ENCODE measurements around the gene SLC39A11. TPM values are rescaled to one million over a fixed set of nuclear protein-coding genes. Genes with fewer than 3 reads are reported as not detected.

The SLC39A11 gene
- total RNA-seq, 2 experiments from 2014 or later, result 25.6 to 51.5 TPM

DNA sequence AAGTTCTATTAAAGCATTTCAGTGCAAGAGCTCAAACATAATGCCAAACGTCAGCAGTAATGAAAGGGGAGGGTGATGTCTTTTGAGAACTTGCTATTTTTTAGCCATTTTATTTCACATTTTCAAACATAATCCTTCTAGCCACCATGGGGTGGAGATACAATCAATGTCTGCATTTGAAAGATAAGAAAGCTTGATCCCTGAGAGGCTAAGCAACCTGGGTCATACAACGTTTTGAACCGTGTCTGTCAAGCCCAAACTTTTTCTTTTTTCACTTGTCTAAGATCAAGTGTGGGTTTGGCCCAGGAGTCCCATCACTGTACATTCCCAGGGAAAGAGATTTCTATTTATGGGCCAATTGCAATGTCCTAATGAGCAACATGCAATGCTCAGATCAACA, 331.1 kb downstream of the SLC39A11 start:
- ChIA-PET CTCF (ENCODE audit: unreplicated experiment) (no interaction called here), POLR2A (interaction anchor here (1.0 kb wide), 1 partner anchor 8 kb away, joined by 4 read pairs; no protein-coding TSS in a partner anchor)
- Histone ChIP-seq H3K4me3 (ENCODE audit: low read depth, low read length, poor library complexity, severe bottlenecking) (no peak overlapping the region), H3K27ac (ENCODE audit: low read depth, low read length, poor library complexity, severe bottlenecking) (no peak overlapping the region), H3K4me2 (ENCODE audit: low read length) (no peak overlapping the region), H4K20me1 (ENCODE audit: insufficient read depth, low read length) (no peaks in the 10 kb centered on the region), H3K36me3 (ENCODE audit: insufficient read depth, low read length) (no peaks in the 10 kb centered on the region), H3K9me2 (ENCODE audit: insufficient read depth, low read length) (no peaks in the 10 kb centered on the region), H3K9me3 (ENCODE audit: low read length) (0 out of 2 replicates have a peak, but pooled peaks cover under 1% of the 10 kb centered on the region), H3K79me2 (ENCODE audit: insufficient read depth, low read depth, low read length) (no peaks in the 10 kb centered on the region), H3K4me1 (ENCODE audit: insufficient read depth, low read length, poor library complexity, severe bottlenecking) (no peaks in the 10 kb centered on the region), H2AFZ (ENCODE audit: low read length) (no peak overlapping the region)
- no peak for TF ChIP-seq EZH2phosphoT487 (IDR thresholded peaks at IDR 0.05; ENCODE audit: borderline replicate concordance, low read depth, low read length)
- TF ChIP-seq CTCF (conservative IDR thresholded peaks at IDR 0.05; ENCODE audit: low read length), result no peak
- intact Hi-C loops (cut with micrococcal nuclease; ENCODE audit: unreplicated experiment), result no loop called here
- BruUV-seq (replicated peaks), result no TSS peak
- no peak for DNase-seq (ENCODE audit: low spot score)

DNA sequence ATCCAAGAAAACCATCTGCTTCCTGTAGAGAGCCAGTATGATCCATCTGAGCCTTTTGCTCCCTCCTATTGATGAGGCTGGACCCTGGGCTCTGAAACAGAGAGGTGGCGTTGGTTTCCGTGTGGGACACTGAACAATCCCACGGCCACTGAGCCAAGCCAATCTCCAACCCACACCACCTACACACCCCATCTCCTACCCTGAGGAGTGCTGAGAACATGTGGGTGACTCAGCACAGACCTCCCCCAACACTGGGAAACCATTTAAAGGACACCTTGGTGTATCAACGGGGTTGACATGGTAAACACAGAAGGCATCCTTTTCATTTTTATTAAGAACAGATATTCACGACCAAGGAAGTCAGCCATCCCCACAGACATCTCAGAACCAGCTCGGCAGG, 332.1 kb downstream of the SLC39A11 start:
- H3K9me2 ChIP-seq (ENCODE audit: insufficient read depth, low read length), result no peaks in the 10 kb centered on the region
- H4K20me1 ChIP-seq (ENCODE audit: insufficient read depth, low read length), result no peaks in the 10 kb centered on the region
- H2AFZ ChIP-seq (ENCODE audit: low read length), result no peak overlapping the region
- no peak for DNase-seq (ENCODE audit: low spot score)
- H3K36me3 ChIP-seq (ENCODE audit: insufficient read depth, low read length), result no peaks in the 10 kb centered on the region
- H3K9me3 ChIP-seq (ENCODE audit: low read length), result 0 out of 2 replicates have a peak, but pooled peaks cover 6% of the 10 kb centered on the region
- H3K4me3 ChIP-seq (ENCODE audit: low read depth, low read length, poor library complexity, severe bottlenecking), result no peak overlapping the region
- CTCF ChIA-PET (ENCODE audit: unreplicated experiment), result no interaction called here
- H3K4me2 ChIP-seq (ENCODE audit: low read length), result no peak overlapping the region
- H3K79me2 ChIP-seq (ENCODE audit: insufficient read depth, low read depth, low read length), result no peaks in the 10 kb centered on the region
- no peaks in the 10 kb centered on the region for H3K4me1 ChIP-seq (ENCODE audit: insufficient read depth, low read length, poor library complexity, severe bottlenecking)
- TF ChIP-seq EZH2phosphoT487 (IDR thresholded peaks at IDR 0.05; ENCODE audit: borderline replicate concordance, low read depth, low read length) (no peak), CTCF (conservative IDR thresholded peaks at IDR 0.05; ENCODE audit: low read length) (no peak)
- POLR2A ChIA-PET, result interaction anchor here (0.9 to 1.0 kb wide), 2 partner anchors 9 to 14 kb away, joined by 4 read pairs; no protein-coding TSS in a partner anchor
- no TSS peak for BruUV-seq (replicated peaks)
- intact Hi-C loops (cut with micrococcal nuclease; ENCODE audit: unreplicated experiment), result no loop called here
- no peak overlapping the region for H3K27ac ChIP-seq (ENCODE audit: low read depth, low read length, poor library complexity, severe bottlenecking)

GRCh38 chr17:72759301-72759700, 333.2 kb downstream of the SLC39A11 start:
- no peaks in the 10 kb centered on the region for H3K36me3 ChIP-seq (ENCODE audit: insufficient read depth, low read length)
- no peak overlapping the region for H3K4me3 ChIP-seq (ENCODE audit: low read depth, low read length, poor library complexity, severe bottlenecking)
- ChIA-PET POLR2A (interaction anchor here (0.6 to 0.9 kb wide), 3 partner anchors 15 to 196 kb away, joined by 3 to 7 read pairs (median 4); no protein-coding TSS in a partner anchor), CTCF (ENCODE audit: unreplicated experiment) (no interaction called here)
- TF ChIP-seq CTCF (conservative IDR thresholded peaks at IDR 0.05; ENCODE audit: low read length), result no peak
- no peak for DNase-seq (ENCODE audit: low spot score)
- intact Hi-C loops (cut with micrococcal nuclease; ENCODE audit: unreplicated experiment), result no loop called here
- no peaks in the 10 kb centered on the region for H3K9me2 ChIP-seq (ENCODE audit: insufficient read depth, low read length)
- H4K20me1 ChIP-seq (ENCODE audit: insufficient read depth, low read length), result no peaks in the 10 kb centered on the region
- no peak overlapping the region for H3K4me2 ChIP-seq (ENCODE audit: low read length)
- BruUV-seq (replicated peaks), result no TSS peak
- H3K4me1 ChIP-seq (ENCODE audit: insufficient read depth, low read length, poor library complexity, severe bottlenecking), result no peaks in the 10 kb centered on the region
- no peak overlapping the region for H2AFZ ChIP-seq (ENCODE audit: low read length)
- H3K9me3 ChIP-seq (ENCODE audit: low read length), result 0 out of 2 replicates have a peak, but pooled peaks cover 6% of the 10 kb centered on the region
- no peaks in the 10 kb centered on the region for H3K79me2 ChIP-seq (ENCODE audit: insufficient read depth, low read depth, low read length)
- no peak overlapping the region for H3K27ac ChIP-seq (ENCODE audit: low read depth, low read length, poor library complexity, severe bottlenecking)

Data from OCI-LY7 (cell line).